ENCODE measurements around the gene SLC5A9.

DNA sequence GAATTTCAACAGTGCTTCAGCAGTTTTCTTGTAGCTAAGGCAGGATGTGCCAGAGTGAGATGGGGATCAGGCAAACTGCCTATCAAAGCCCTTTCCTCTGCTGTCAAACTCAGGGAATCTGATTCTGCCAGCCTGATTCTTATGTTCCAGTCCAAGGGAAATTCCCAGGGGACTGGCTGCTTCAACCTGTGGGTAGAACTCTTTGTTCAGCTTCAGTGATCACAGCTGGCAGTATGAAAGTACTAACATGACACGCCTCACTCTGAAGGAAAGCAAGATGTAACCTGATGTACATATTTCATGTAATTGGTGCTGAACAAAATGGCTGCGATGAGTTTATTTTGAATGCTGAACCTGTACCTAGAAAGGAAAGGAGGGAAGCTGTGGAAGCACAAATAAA, 40.1 kb upstream of the SLC5A9 start:
- TF ChIP-seq, protein P1, sequence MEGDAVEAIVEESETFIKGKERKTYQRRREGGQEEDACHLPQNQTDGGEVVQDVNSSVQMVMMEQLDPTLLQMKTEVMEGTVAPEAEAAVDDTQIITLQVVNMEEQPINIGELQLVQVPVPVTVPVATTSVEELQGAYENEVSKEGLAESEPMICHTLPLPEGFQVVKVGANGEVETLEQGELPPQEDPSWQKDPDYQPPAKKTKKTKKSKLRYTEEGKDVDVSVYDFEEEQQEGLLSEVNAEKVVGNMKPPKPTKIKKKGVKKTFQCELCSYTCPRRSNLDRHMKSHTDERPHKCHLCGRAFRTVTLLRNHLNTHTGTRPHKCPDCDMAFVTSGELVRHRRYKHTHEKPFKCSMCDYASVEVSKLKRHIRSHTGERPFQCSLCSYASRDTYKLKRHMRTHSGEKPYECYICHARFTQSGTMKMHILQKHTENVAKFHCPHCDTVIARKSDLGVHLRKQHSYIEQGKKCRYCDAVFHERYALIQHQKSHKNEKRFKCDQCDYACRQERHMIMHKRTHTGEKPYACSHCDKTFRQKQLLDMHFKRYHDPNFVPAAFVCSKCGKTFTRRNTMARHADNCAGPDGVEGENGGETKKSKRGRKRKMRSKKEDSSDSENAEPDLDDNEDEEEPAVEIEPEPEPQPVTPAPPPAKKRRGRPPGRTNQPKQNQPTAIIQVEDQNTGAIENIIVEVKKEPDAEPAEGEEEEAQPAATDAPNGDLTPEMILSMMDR (IDR thresholded peaks at IDR 0.05 in 2 of 3, conservative IDR thresholded peaks at IDR 0.05 in 1 of 3; ENCODE audit: borderline replicate concordance in 1 of 3, insufficient read depth in 1 of 3, low read depth in 2 of 3, low read length in 2 of 3), result no peak
- TF ChIP-seq, protein P2, sequence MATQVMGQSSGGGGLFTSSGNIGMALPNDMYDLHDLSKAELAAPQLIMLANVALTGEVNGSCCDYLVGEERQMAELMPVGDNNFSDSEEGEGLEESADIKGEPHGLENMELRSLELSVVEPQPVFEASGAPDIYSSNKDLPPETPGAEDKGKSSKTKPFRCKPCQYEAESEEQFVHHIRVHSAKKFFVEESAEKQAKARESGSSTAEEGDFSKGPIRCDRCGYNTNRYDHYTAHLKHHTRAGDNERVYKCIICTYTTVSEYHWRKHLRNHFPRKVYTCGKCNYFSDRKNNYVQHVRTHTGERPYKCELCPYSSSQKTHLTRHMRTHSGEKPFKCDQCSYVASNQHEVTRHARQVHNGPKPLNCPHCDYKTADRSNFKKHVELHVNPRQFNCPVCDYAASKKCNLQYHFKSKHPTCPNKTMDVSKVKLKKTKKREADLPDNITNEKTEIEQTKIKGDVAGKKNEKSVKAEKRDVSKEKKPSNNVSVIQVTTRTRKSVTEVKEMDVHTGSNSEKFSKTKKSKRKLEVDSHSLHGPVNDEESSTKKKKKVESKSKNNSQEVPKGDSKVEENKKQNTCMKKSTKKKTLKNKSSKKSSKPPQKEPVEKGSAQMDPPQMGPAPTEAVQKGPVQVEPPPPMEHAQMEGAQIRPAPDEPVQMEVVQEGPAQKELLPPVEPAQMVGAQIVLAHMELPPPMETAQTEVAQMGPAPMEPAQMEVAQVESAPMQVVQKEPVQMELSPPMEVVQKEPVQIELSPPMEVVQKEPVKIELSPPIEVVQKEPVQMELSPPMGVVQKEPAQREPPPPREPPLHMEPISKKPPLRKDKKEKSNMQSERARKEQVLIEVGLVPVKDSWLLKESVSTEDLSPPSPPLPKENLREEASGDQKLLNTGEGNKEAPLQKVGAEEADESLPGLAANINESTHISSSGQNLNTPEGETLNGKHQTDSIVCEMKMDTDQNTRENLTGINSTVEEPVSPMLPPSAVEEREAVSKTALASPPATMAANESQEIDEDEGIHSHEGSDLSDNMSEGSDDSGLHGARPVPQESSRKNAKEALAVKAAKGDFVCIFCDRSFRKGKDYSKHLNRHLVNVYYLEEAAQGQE (IDR thresholded peaks at IDR 0.05; ENCODE audit: low read depth), result no peak
- TF ChIP-seq EZH2phosphoT487 (IDR thresholded peaks at IDR 0.05; ENCODE audit: borderline replicate concordance) (no peak), POLR2A (IDR thresholded peaks at IDR 0.05; ENCODE audit: borderline replicate concordance, extremely low read depth, insufficient read depth, insufficient read length) (no peak), ZNF274 (IDR thresholded peaks at IDR 0.05; ENCODE audit: low read depth, low read length) (no peak), SIN3A (IDR thresholded peaks at IDR 0.05; ENCODE audit: low read depth) (no peak), POLR2AphosphoS5 (IDR thresholded peaks at IDR 0.05; ENCODE audit: low read depth, low read length) (no peak), EZH2 (IDR thresholded peaks at IDR 0.05) (no peak), SP1 (IDR thresholded peaks at IDR 0.05; ENCODE audit: low read depth) (no peak), FOSL1 (IDR thresholded peaks at IDR 0.05; ENCODE audit: low read depth) (no peak), RAD21 (IDR thresholded peaks at IDR 0.05; ENCODE audit: low read depth) (no peak), JUND (IDR thresholded peaks at IDR 0.05) (no peak)
- TF ChIP-seq, protein P3, sequence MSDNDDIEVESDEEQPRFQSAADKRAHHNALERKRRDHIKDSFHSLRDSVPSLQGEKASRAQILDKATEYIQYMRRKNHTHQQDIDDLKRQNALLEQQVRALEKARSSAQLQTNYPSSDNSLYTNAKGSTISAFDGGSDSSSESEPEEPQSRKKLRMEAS (IDR thresholded peaks at IDR 0.05), result no peak
- TF ChIP-seq, protein P4, sequence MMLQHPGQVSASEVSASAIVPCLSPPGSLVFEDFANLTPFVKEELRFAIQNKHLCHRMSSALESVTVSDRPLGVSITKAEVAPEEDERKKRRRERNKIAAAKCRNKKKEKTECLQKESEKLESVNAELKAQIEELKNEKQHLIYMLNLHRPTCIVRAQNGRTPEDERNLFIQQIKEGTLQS (IDR thresholded peaks at IDR 0.05), result no peak

All from HCT116 (cell line).